Fibroblast of skin of scalp (primary cell): ENCODE data around the gene RPL14.

ENCODE experiments used
- DNase-seq: peaks from one replicate; pipeline ENCODE4 v3.0.0-alpha.2; 2013

Gene RPL14

DNA sequence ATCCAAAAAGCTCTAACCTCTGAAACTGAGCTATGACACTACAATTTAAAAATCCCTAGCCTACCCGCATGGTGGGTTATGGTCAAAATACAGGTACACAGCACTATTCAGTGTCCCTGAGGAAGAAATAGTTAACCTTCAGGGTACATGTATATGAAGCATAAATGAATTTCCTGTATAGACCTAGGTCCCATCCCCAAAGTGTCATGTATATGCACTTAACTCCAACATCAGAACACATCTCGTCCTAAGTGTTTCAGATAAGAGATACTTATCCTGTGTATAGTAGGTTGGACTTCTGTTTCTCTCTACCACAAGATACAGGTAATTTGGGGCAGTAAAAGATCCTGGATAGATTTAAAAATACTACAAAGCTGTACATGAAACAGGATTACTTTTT, 6.4 kb downstream of the RPL14 start:
- DNase-seq = no peak

GRCh38 chr3:40464339-40465110, 7.4 kb downstream of the RPL14 start:
- DNase-seq = no peak

- DNase-seq = no peak
Observed at GRCh38 chr3:40465111-40465407, 7.9 kb downstream of the RPL14 start.

DNA sequence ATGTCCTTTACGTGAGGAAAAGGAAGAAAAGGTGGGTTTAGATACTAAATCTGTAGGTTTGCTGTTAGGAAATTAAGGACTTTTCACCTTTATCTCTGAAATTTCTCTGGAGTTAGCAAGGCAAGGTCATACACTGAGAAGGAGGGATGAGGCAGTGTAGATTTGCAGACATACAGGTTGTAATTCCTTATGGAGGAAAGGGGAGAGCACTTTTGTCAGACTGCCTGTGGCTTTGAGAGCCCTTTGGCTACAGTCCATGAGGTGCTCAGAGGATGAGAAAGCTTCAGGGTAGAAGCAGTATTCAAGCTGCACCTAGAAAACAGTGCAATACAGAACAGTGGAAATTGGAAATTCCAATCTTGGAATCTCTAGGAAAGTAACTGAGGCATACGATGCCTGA, 8.3 kb downstream of the RPL14 start:
- DNase-seq = no peak

DNA sequence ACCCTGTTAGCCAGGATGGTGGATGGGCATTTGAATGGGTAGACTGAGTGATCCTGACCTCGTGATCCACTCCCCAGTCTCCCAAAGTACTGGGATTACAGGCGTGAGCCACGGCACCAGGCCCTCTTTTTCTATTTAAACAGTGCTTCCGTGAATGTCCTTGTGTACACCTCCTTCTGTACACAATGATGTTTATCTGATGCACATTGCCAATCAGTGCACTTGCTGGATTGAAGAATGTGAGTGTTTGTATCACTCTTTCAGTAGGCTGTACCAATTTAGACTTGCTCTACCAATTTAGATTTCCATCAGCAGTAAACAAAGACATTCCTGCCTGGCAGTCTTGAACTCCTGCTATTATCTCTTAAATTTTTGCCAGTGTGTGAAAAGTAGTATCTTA, 10.9 kb downstream of the RPL14 start:
- DNase-seq = no peak

DNA sequence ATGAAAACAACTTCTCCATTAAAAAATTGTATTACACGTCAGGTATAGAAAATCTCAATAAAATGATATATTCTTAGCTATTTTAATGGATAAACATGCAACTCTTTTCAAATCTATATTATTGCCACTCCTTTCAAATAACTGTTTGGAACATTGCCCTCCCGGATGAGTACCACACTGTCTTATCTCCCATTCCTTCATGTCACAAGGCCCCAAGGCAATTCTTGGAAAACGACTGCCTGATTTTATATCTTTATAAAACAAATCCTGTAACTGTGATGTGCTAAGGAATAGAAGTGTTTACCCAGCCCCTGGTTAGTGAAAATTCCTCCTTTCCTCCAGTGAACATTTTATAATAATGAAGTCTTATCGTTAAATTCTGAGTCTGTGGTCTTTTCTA, 13.6 kb downstream of the RPL14 start:
- DNase-seq = no peak

DNA sequence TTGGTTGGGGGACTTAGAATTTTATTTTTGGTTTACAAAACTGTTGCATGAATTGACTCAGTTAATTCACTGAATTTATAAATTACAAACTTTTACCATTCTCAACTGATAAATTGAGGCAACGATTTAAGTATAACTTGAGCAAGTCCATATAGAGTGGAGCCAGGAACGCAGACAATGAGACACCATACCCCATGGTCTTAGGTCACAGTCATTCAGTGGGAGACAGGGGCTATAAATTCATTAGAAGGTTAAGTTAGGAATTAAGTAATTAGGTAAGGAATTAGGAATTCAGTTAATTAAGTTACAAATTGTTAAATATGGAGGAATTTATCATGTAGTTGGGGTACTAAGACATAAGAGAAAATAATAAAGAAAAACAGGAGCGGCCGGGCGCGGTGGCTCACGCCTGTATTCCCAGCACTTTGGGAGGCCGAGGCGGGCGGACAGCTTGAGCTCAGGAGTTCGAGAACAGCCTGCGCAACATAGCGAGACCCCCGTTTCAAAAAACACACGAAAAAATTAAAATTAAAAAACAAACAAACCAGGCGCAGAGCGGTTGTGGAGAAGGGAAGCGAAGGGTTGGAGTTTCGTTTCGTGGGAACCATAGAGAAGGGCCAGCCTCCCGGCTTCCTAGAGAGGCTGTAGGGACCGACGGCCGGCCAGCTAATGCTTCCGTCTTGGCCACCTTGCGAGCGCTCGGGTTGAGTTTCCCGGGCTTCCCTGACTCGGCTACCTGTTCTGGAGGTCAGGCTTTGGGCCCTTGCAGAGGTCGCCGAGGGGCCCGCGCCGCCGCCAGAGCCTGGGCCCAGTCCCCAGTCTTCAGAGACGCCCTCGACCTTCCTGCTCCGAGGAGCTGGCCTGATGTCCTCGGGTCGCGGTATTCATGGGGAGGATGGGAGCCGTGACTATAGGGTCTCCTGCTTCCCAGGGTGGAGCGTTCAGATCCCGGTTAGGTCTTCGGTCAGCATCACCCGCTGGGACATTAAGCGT, 19.6 kb downstream of the RPL14 start, which contains the start of gene ZNF619:
Gene ZNF619, plus strand, starts transcription at position 645 of the 993 bp plus-strand sequence. CDS start 858 bp downstream, outside the sequence.
- DNase-seq = peak; percentile 76

- DNase-seq = peak; percentile 9
Observed at GRCh38 chr3:40477666-40478065, 20.5 kb downstream of the RPL14 start.

DNA sequence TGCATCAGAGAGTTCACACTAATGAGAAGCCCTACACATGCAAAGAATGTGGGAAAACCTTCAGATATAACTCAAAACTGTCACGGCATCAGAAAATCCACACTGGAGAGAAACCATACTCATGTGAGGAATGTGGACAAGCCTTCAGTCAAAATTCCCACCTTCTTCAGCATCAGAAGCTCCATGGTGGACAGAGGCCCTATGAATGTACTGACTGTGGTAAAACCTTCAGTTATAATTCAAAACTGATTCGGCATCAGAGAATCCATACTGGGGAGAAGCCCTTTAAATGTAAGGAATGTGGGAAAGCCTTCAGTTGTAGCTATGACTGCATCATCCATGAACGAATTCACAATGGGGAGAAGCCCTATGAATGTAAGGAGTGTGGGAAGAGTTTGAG, 30.0 kb downstream of the RPL14 start:
- DNase-seq = no peak

GRCh38 chr3:40490916-40491315, 33.8 kb downstream of the RPL14 start:
- DNase-seq = no peak

DNA sequence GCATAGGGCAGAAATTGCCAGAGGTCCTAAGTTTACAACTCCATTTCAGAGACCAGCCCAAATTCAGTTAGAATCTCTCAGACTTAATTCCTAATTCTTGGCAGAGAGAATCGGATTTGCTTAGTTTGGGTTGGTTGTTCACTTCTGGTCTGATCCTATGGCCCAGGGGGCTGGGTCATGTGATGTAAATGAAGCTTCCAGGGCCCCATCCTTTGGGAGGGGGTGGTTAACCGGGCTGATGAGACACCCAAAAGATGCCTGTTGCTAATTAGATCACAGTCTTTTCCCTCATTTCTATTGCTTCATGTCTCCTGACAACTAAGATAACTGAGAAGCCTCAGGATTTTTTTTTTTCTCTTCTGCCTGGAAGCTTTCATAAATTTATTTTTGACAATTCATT, 37.6 kb downstream of the RPL14 start:
- no peak for DNase-seq

GRCh38 chr3:40497288-40497687, 40.1 kb downstream of the RPL14 start:
- DNase-seq = no peak

DNA sequence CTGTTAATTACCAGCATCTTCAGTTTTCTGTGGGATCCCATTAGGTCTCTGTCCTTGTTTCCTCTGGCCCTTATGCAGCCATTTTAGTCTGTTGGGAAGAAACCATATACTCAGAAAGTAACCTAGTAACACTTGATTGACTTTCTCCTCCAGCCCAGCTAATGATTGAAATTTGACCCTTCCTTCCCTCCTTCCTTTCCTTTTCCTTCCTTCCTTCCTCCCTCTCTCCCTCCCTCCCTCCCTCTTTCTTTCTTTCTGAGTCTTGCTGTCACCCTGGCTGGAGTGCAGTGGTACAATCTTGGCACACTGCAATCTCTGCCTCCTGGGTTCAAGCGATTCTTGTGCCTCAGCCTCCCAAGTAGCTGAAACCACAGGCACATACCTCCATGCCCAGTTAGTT, 42.8 kb downstream of the RPL14 start:
- DNase-seq = no peak

DNA sequence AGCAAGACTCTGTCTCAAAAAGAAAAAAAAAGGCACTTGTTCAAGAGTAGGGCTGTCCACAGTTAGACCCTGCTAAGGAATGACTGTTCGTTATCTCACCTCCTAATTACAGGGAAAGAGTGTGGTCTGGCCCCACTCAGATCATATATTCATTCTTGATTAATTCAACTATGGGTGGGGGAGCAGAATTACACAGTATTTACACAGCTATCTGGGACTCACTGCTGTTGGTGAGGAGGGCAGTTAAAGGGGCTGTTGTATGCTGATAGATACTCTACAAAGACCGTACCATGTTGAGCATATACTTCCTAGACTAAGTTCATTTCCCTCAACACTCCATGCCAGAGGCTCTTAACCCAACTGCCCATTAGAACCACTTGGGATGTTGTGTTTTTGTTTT, 44.9 kb downstream of the RPL14 start:
- DNase-seq = no peak

DNA sequence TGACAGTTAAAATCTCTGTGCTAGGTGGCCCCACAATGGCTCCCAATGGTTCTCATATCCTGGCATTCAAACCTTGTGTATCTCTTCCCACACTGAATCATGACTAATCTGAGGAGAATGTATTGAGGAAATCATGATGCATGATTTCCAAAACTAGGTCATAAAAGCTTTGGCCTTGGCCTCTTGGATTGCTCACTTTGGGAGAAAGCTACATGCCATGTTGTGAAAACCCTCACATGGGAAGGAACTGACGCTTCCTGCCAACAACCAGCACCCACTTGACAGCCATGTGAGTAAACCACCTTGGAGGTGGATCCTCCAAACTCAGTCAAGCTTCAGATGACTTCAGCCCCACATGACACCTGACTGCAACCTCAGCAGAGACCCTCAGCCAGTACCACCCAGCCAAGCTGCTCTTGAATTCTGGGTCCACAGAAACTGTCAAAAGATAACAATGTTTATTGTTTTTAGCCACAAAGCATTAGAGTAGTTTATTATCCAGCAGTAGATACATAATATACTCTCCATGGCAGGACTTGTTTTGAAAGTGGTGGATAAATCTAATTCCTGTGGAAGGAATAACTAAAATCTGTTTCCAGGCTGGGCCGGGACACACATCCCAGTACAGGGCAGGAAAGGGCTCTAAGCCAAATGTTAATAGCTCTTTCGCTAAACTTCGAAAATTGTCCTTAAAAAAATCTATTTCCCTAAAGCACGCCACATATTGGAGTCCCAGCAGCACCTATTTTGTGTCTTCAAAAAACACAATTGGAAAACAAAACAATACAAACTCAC, 47.7 kb downstream of the RPL14 start:
- DNase-seq = peak; percentile 93

- DNase-seq = peak; percentile 48
Observed at GRCh38 chr3:40505599-40506462, 48.7 kb downstream of the RPL14 start, which contains the start of gene ZNF620. TSS of gene ZNF620 (plus strand) at chr3:40506039. CDS start at chr3:40506353, 314 bp downstream.

GRCh38 chr3:40511031-40511718, 54.0 kb downstream of the RPL14 start:
- no peak for DNase-seq

- peak; percentile 90 for DNase-seq
Observed at GRCh38 chr3:40516201-40516600, 59.1 kb downstream of the RPL14 start.

DNA sequence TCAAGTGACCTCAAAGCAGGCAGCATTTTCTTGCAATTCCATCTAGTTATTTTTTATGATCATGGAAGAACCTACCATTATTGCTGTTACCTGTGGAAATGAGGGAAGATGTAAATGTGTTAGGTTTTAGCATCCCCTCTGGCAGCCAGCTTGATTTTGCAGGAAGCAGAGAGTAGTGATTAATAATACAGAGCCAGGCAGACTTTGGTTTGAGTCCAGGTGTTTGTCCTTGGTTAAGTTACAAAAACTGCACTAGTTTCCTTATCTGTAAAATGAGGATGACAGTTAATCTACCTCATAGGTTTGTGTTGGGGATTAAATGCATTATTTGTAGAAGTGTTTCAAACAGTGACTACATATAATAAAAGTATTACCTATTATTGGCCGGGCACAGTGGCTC, 60.9 kb downstream of the RPL14 start:
- DNase-seq = no peak
